HepG2 (cell line): ENCODE data around the gene CPE. TPM values are rescaled to one million over a fixed set of nuclear protein-coding genes. Genes with fewer than 3 reads are reported as not detected.
"Not testable (repeated sequence)": the region's sequence is repeated elsewhere in the genome, so short reads cannot be mapped to it uniquely, and the experiment has no call there.

Source experiments
- ATAC-seq: fragments of 200-7000 bp; cut with Tn5 transposase; 3 replicates; pipeline ENCODE4 v1.9.1; 2020; ENCODE audit warnings: mild to moderate bottlenecking, moderate library complexity
- BruUV-seq: library from RNA; stranded (reverse); fragments of 400-500 nt; replicated peaks from 2 replicates; lab custom pipeline; 2021; lab: Mats Ljungman, UMichigan
- CTCF ChIA-PET: fragments of 300-600 bp; formaldehyde crosslinking; extraction: SDS; loops from one replicate; lab custom pipeline; 2021; ENCODE audit warnings: low total read pairs, inconsistent platforms, low intra/inter-chr PET ratio; lab: Yijun Ruan, JAX
- POLR2A ChIA-PET: fragments of 350-600 bp; sonication (Branson Sonifier 250); formaldehyde crosslinking; loops from one replicate; lab custom pipeline; 2020; ENCODE audit warnings: antibody characterized with exemption, inconsistent platforms; lab: Yijun Ruan, JAX
- DNase-seq: peaks from one replicate; pipeline ENCODE4 v3.0.0-alpha.2; 2015; ENCODE audit warnings: low spot score
- FAIRE-seq: peaks from 3 replicates; lab custom pipeline; 2011; peaks lifted over from hg19 to GRCh38; lab: Jason Lieb, UNC
- H2AFZ ChIP-seq: one replicate; pipeline ENCODE4 v1.6.1; 2011; ENCODE audit warnings: low read length, inconsistent platforms
- H3K27ac ChIP-seq: fragments of 300-600 bp; 3 replicates; pipeline ENCODE4 v1.8.0; 2011; ENCODE audit warnings: mixed run types, mild to moderate bottlenecking, mixed read lengths, low read length, inconsistent platforms; ENCODE audit not compliant: insufficient read depth; ENCODE audit errors: extremely low read length
- H3K27me3 ChIP-seq, 2 experiments: fragments of 200-600 bp in 1 of 2; 2 replicates in 1 of 2; 3 replicates in 1 of 2; pipeline versions ENCODE4 v1.6.0 to v1.8.0; 2011; ENCODE audit warnings: low read length in 2 of 2, mild to moderate bottlenecking in 2 of 2, moderate library complexity in 2 of 2, inconsistent platforms in 1 of 2; ENCODE audit not compliant: insufficient read depth in 2 of 2, control insufficient read depth in 1 of 2
- H3K36me3 ChIP-seq, 2 experiments: fragments of 200-600 bp in 1 of 2; replicated peaks in 1 of 2; 2 replicates in 1 of 2; 3 replicates in 1 of 2; pipeline versions ENCODE4 v1.5.1 to v1.8.0; 2011; ENCODE audit warnings: low read length in 2 of 2, inconsistent platforms in 1 of 2; ENCODE audit not compliant: insufficient read depth in 2 of 2, control insufficient read depth in 1 of 2
- H3K4me1 ChIP-seq: 2 replicates; pipeline ENCODE4 v1.5.1; 2012; ENCODE audit warnings: low read length, inconsistent platforms; ENCODE audit not compliant: insufficient read depth
- H3K4me2 ChIP-seq: 2 replicates; pipeline ENCODE4 v1.6.0; 2011; ENCODE audit warnings: low read depth, low read length, inconsistent platforms
- H3K4me3 ChIP-seq, 3 experiments: fragments of 200-600 bp in 1 of 3; sonication (generic), shearing (Covaris generic) in 1 of 3; replicated peaks in 1 of 3; 2 replicates each; pipeline ENCODE4 v1.5.1; 2011 to 2016; ENCODE audit warnings: low read length in 3 of 3, inconsistent platforms in 2 of 3, low read depth in 2 of 3, mild to moderate bottlenecking in 2 of 3, control low read depth in 1 of 3, mixed read lengths in 1 of 3; ENCODE audit not compliant: insufficient read depth in 1 of 3
- H3K79me2 ChIP-seq: one replicate; pipeline ENCODE4 v1.6.1; 2011; ENCODE audit warnings: low read length, inconsistent platforms; ENCODE audit not compliant: insufficient read depth
- H3K9ac ChIP-seq: 2 replicates; pipeline ENCODE4 v1.6.0; 2011; ENCODE audit warnings: mild to moderate bottlenecking, low read depth, low read length, inconsistent platforms; ENCODE audit not compliant: insufficient read depth
- H3K9me3 ChIP-seq: 2 replicates; pipeline ENCODE4 v1.5.1; 2012; ENCODE audit warnings: mild to moderate bottlenecking, low read length
- H4K20me1 ChIP-seq: 2 replicates; pipeline ENCODE4 v1.6.0; 2011; ENCODE audit warnings: inconsistent platforms, mild to moderate bottlenecking, low read length, moderate library complexity; ENCODE audit not compliant: insufficient read depth
- JUND ChIP-seq: sonication (generic); formaldehyde crosslinking; IDR thresholded peaks from 2 replicates; pipeline ENCODE4 v1.8.0; 2022; ENCODE audit warnings: mild to moderate bottlenecking, missing genetic modification reagents
- KLF6 ChIP-seq: IDR thresholded peaks from 2 replicates; pipeline ENCODE4 v1.8.0; 2016; ENCODE audit warnings: missing biosample characterization, missing genetic modification reagents
- MBNL3 ChIP-seq: fragments of 250-450 bp; sonication (Bioruptor Pico); conservative IDR thresholded peaks from 2 replicates; pipeline ENCODE4 v1.8.0; 2022; ENCODE audit warnings: mild to moderate bottlenecking, inconsistent platforms
- ZBTB38 ChIP-seq: sonication (generic); formaldehyde crosslinking; IDR thresholded peaks from 2 replicates; pipeline ENCODE4 v1.5.1; 2020; ENCODE audit warnings: mild to moderate bottlenecking, missing genetic modification reagents
- ZFP37 ChIP-seq: sonication (generic); formaldehyde crosslinking; IDR thresholded peaks from 2 replicates; pipeline ENCODE4 v1.4.0; 2020; ENCODE audit warnings: missing genetic modification reagents, borderline replicate concordance
- ZNF326 ChIP-seq: sonication (generic); formaldehyde crosslinking; IDR thresholded peaks from 2 replicates; pipeline ENCODE4 v1.4.0; 2020; ENCODE audit warnings: missing genetic modification reagents, borderline replicate concordance
- ZNF672 ChIP-seq: sonication (generic); formaldehyde crosslinking; IDR thresholded peaks from 2 replicates; pipeline ENCODE4 v1.8.1; 2022; ENCODE audit warnings: missing genetic modification reagents
- WGBS: methylation state at CpG from one replicate; pipeline ENCODE4 v1.1.6; 2017; ENCODE audit warnings: low lambda C conversion rate; 5-methylcytosine and 5-hydroxymethylcytosine counted together
- in situ Hi-C: cut with HindIII; loops from 2 replicates; pipeline ENCODE4 v1.10.0; 2017; ENCODE audit warnings: low pct_unique_long_range_greater_than_20kb; ENCODE audit not compliant: extremely low pct_ligation_motif_present
- intact Hi-C: fragments of 100-400 bp; cut with micrococcal nuclease; formaldehyde crosslinking; loops from one replicate; pipeline ENCODE4 v1.10.0; 2022; ENCODE audit not compliant: unreplicated experiment
- polyA plus RNA-seq, 8 experiments: library from polyadenylated mRNA; depleted of rRNA in 3 of 8; stranded (reverse) in 7 of 8; unstranded in 1 of 8; fragments of >200 nt; fragmentation: Illumina TruSeq in 4 of 8; extraction: Trizol in 4 of 8; gene quantifications; 2 replicates each; pipeline versions ENCODE4 v1.2.1 to v1.2.3, GENCODE V29; 2011 to 2016; ENCODE audit warnings: low read depth in 4 of 8, missing spikeins in 1 of 8, mixed read lengths in 1 of 8; ENCODE audit not compliant: insufficient read depth in 1 of 8
- total RNA-seq, 5 experiments: library from RNA; depleted of rRNA; stranded (reverse); fragments of >200 nt; fragmentation: Illumina TruSeq; extraction: Trizol; gene quantifications; 2 replicates each; pipeline ENCODE4 v1.2.3, GENCODE V29; 2016; ENCODE audit warnings: low read depth in 1 of 5
- TF ChIP-seq, protein P1 (sequence below): IDR thresholded peaks from 2 replicates; pipeline ENCODE4 v1.6.1; 2018; ENCODE audit warnings: missing genetic modification reagents
- TF ChIP-seq, protein P2 (sequence below): sonication (generic); formaldehyde crosslinking; IDR thresholded peaks from 2 replicates; pipeline ENCODE4 v1.4.0; 2020; ENCODE audit warnings: missing genetic modification reagents, borderline replicate concordance
- TF ChIP-seq, protein P3 (sequence below): sonication (generic); formaldehyde crosslinking; IDR thresholded peaks from 2 replicates; pipeline ENCODE4 v1.5.1; 2020; ENCODE audit warnings: mild to moderate bottlenecking, missing genetic modification reagents, moderate library complexity

CPE gene
- total and polyA plus RNA-seq, 2 of the 13 experiments (the other 11 are each of a cell fraction or from before 2014, with no cell fraction given): 268 to 852 TPM

DNA sequence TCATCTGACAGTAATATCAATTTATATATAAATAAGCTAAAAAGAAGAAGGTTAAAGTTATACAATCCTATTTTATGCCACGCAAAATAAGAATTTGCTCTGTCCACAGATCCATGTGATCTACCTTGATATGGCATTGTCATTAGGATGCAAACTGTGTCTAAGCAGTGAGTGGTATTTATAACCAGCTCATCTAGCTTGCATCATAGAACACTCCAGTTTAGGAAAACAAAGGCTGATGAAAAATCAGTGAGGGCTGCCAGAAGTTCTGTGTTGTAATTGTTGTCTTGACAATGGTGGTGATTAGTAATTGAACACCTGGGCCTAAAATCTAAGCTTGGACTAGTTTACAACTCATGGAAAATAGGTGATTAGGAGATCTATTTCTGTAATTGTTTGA lies 111.0 kb downstream of the CPE start (continued):
- TF ChIP-seq KLF6 (CRISPR knock-in tag) (no peak), ZFP37 (CRISPR knock-in tag) (no peak)
- TF ChIP-seq, all 625 proteins: peak for 0

DNA sequence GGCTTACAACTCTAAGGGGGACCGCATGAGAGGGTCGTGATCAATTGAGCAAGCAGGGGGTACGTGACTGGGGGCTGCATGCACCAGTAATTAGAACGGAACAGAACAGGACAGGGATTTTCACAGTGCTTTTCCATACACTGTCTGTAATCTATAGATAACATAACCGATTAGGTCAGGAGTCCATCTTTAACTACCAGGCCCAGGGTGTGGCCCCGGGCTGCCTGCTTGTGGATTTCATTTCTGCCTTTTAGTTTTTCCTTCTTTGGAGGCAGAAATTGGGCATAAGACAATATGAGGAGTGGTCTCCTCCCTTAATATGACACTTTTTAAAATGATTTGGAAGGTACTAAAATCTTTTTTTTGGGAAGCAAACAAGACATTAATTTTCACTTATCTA lies 113.8 kb downstream of the CPE start:
- in situ Hi-C loops, H3K9me3 ChIP-seq, H3K9ac ChIP-seq, H3K27ac ChIP-seq, BruUV-seq, ATAC-seq, H2AFZ ChIP-seq, H4K20me1 ChIP-seq, DNase-seq, H3K4me2 ChIP-seq, H3K4me3 ChIP-seq, POLR2A ChIA-PET, FAIRE-seq, H3K4me1 ChIP-seq, CTCF ChIA-PET, H3K79me2 ChIP-seq, H3K27me3 ChIP-seq: not testable (repeated sequence)
- WGBS: 99% methylated on average over 6 of the region's 6 CpGs
- H3K36me3 ChIP-seq: peaks cover 9 to 54% of the 10 kb centered on the region in 2 experiments
- intact Hi-C loops: loop anchor here (2.0 to 5.0 kb wide), 2 partner anchors 44 to 600 kb away; no protein-coding TSS in a partner anchor

DNA sequence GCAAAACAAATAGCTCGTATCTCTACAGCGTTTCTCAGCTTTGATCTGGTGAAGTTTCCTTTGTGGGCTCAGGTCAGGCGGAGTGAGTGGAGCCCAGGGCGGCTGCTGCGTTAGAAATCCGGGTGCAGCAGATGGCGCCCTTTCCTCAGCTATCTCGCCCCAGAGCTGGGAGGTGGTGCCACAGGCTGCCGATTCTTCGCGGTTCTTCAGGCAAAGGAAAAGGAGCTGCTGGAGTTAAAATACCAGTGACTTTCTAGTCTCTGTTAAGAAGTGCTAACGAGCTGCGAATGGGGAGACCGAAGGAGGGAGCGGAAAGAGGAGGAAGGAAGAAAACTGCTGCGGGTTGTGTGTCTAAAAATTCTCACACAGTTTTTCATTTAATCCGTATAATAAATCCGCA lies 114.6 kb downstream of the CPE start:
- peaks cover 5 to 46% of the 10 kb centered on the region in 2 experiments; a peak in 4 of 5 replicates for H3K36me3 ChIP-seq
- H3K4me1 ChIP-seq: no peaks in the 10 kb centered on the region
- H2AFZ ChIP-seq: no peak overlapping the region
- POLR2A ChIA-PET: no interaction called here
- no peaks in the 10 kb centered on the region for H3K79me2 ChIP-seq
- intact Hi-C loops (loop anchor here (2.0 to 5.0 kb wide), 2 partner anchors 43 to 599 kb away; no protein-coding TSS in a partner anchor), in situ Hi-C loops (no loop called here)
- no peak overlapping the region for H3K9ac ChIP-seq
- no peaks in the 10 kb centered on the region for H4K20me1 ChIP-seq
- no peaks in the 10 kb centered on the region for H3K9me3 ChIP-seq
- peak; percentile 27 for DNase-seq
- no peaks in the 10 kb centered on the region for H3K27me3 ChIP-seq
- no peak overlapping the region for H3K4me2 ChIP-seq
- H3K4me3 ChIP-seq: no peak overlapping the region
- peak; percentile 87 for ATAC-seq
- CTCF ChIA-PET: no interaction called here
- no peak overlapping the region for H3K27ac ChIP-seq
- 89% methylated on average over 18 of the region's 18 CpGs for WGBS
- no TSS peak for BruUV-seq
- no peak for FAIRE-seq
- no peak for TF ChIP-seq MBNL3 (CRISPR knock-in tag)
- TF ChIP-seq JUND (CRISPR knock-in tag): no peak
- TF ChIP-seq, protein P1, sequence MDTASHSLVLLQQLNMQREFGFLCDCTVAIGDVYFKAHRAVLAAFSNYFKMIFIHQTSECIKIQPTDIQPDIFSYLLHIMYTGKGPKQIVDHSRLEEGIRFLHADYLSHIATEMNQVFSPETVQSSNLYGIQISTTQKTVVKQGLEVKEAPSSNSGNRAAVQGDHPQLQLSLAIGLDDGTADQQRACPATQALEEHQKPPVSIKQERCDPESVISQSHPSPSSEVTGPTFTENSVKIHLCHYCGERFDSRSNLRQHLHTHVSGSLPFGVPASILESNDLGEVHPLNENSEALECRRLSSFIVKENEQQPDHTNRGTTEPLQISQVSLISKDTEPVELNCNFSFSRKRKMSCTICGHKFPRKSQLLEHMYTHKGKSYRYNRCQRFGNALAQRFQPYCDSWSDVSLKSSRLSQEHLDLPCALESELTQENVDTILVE (CRISPR knock-in tag): no peak
- no peak for TF ChIP-seq ZNF326 (CRISPR knock-in tag)
- TF ChIP-seq, protein P2, sequence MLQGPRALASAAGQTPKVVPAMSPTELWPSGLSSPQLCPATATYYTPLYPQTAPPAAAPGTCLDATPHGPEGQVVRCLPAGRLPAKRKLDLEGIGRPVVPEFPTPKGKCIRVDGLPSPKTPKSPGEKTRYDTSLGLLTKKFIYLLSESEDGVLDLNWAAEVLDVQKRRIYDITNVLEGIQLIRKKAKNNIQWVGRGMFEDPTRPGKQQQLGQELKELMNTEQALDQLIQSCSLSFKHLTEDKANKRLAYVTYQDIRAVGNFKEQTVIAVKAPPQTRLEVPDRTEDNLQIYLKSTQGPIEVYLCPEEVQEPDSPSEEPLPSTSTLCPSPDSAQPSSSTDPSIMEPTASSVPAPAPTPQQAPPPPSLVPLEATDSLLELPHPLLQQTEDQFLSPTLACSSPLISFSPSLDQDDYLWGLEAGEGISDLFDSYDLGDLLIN: no peak
- TF ChIP-seq ZNF672 (CRISPR knock-in tag): no peak
- TF ChIP-seq, protein P3, sequence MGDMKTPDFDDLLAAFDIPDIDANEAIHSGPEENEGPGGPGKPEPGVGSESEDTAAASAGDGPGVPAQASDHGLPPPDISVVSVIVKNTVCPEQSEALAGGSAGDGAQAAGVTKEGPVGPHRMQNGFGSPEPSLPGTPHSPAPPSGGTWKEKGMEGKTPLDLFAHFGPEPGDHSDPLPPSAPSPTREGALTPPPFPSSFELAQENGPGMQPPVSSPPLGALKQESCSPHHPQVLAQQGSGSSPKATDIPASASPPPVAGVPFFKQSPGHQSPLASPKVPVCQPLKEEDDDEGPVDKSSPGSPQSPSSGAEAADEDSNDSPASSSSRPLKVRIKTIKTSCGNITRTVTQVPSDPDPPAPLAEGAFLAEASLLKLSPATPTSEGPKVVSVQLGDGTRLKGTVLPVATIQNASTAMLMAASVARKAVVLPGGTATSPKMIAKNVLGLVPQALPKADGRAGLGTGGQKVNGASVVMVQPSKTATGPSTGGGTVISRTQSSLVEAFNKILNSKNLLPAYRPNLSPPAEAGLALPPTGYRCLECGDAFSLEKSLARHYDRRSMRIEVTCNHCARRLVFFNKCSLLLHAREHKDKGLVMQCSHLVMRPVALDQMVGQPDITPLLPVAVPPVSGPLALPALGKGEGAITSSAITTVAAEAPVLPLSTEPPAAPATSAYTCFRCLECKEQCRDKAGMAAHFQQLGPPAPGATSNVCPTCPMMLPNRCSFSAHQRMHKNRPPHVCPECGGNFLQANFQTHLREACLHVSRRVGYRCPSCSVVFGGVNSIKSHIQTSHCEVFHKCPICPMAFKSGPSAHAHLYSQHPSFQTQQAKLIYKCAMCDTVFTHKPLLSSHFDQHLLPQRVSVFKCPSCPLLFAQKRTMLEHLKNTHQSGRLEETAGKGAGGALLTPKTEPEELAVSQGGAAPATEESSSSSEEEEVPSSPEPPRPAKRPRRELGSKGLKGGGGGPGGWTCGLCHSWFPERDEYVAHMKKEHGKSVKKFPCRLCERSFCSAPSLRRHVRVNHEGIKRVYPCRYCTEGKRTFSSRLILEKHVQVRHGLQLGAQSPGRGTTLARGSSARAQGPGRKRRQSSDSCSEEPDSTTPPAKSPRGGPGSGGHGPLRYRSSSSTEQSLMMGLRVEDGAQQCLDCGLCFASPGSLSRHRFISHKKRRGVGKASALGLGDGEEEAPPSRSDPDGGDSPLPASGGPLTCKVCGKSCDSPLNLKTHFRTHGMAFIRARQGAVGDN (CRISPR knock-in tag): 0 out of 2 replicates have a peak, but pooled peaks have one; percentile 19
- TF ChIP-seq ZBTB38 (CRISPR knock-in tag): peak; percentile 92
